ENCODE data around the gene GNRHR.

DNA sequence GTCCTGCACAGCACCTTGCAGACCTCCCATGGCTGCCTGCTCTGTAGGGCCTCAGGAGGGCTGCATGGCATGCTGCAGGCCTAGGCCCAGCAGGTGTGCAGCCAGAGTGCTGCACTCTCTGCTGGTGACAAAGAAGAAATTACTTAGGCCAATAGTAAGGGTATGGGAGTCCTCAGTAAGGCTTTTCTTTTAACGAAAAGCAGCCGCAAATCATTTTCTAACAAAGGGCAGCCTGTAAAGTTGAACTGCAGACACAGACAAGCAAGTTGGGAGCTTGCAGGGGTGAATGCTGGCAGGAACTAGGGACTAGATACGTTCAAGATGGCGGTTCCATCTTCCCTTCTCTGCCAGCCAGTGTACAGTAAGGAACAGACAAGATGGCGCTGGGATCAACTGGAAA, 30.8 kb downstream of the GNRHR start:
- TF ChIP-seq CTCF (IDR thresholded peaks at IDR 0.05), result no peak
- no peak for TF ChIP-seq RAD21 (IDR thresholded peaks at IDR 0.05; ENCODE audit: low read length)
- no peak for TF ChIP-seq SIN3A (IDR thresholded peaks at IDR 0.05; ENCODE audit: borderline replicate concordance, low read depth, low read length)
- TF ChIP-seq FOXJ3 (CRISPR knock-in tag; IDR thresholded peaks at IDR 0.05), result no peak
- TF ChIP-seq, protein P1, sequence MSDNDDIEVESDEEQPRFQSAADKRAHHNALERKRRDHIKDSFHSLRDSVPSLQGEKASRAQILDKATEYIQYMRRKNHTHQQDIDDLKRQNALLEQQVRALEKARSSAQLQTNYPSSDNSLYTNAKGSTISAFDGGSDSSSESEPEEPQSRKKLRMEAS (IDR thresholded peaks at IDR 0.05; ENCODE audit: low read depth), result no peak
- TF ChIP-seq, protein P2, sequence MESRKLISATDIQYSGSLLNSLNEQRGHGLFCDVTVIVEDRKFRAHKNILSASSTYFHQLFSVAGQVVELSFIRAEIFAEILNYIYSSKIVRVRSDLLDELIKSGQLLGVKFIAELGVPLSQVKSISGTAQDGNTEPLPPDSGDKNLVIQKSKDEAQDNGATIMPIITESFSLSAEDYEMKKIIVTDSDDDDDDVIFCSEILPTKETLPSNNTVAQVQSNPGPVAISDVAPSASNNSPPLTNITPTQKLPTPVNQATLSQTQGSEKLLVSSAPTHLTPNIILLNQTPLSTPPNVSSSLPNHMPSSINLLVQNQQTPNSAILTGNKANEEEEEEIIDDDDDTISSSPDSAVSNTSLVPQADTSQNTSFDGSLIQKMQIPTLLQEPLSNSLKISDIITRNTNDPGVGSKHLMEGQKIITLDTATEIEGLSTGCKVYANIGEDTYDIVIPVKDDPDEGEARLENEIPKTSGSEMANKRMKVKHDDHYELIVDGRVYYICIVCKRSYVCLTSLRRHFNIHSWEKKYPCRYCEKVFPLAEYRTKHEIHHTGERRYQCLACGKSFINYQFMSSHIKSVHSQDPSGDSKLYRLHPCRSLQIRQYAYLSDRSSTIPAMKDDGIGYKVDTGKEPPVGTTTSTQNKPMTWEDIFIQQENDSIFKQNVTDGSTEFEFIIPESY (IDR thresholded peaks at IDR 0.05; ENCODE audit: borderline replicate concordance, low read depth), result no peak
- no peak for TF ChIP-seq EP300 (IDR thresholded peaks at IDR 0.05; ENCODE audit: borderline replicate concordance in 1 of 2, low read depth in 1 of 2, low read length in 1 of 2)

Data from SK-N-SH (cell line).